Fibroblast of lung (primary cell): ENCODE measurements around the gene ATG10.

ENCODE experiments used
- EZH2 ChIP-seq: IDR thresholded peaks from 2 replicates; pipeline ENCODE4 v1.5.1; 2012; ENCODE audit warnings: low read length, control low read depth, mild to moderate bottlenecking; ENCODE audit errors: missing control alignments
- TF ChIP-seq, protein P1 (sequence below), 2 donors: IDR thresholded peaks in 1 of 2; conservative IDR thresholded peaks in 1 of 2; 1 replicate in 1 of 2; 2 replicates in 1 of 2; pipeline ENCODE4 v1.5.1; 2011 to 2012; ENCODE audit warnings: low read length in 2 of 2, control low read depth in 1 of 2, inconsistent platforms in 1 of 2, low read depth in 1 of 2, mild to moderate bottlenecking in 1 of 2

GRCh38 chr5:82275216-82275664, 303.4 kb downstream of the ATG10 start:
- TF ChIP-seq, protein P1, sequence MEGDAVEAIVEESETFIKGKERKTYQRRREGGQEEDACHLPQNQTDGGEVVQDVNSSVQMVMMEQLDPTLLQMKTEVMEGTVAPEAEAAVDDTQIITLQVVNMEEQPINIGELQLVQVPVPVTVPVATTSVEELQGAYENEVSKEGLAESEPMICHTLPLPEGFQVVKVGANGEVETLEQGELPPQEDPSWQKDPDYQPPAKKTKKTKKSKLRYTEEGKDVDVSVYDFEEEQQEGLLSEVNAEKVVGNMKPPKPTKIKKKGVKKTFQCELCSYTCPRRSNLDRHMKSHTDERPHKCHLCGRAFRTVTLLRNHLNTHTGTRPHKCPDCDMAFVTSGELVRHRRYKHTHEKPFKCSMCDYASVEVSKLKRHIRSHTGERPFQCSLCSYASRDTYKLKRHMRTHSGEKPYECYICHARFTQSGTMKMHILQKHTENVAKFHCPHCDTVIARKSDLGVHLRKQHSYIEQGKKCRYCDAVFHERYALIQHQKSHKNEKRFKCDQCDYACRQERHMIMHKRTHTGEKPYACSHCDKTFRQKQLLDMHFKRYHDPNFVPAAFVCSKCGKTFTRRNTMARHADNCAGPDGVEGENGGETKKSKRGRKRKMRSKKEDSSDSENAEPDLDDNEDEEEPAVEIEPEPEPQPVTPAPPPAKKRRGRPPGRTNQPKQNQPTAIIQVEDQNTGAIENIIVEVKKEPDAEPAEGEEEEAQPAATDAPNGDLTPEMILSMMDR (conservative IDR thresholded peaks at IDR 0.05 in 1 of 2, IDR thresholded peaks at IDR 0.05 in 1 of 2; ENCODE audit: low read depth in 1 of 2, low read length in 2 of 2): no peak
- no peak for TF ChIP-seq EZH2
